Stimulated activated CD8-positive, alpha-beta memory T cell treated with anti-CD3 and anti-CD28 coated beads, Interleukin-15, amount 100 ng/mL, for 4 hours (primary cell): ENCODE data around the gene MAU2.
"Not testable (repeated sequence)": the region's sequence is repeated elsewhere in the genome, so short reads cannot be mapped to it uniquely, and the experiment has no call there.

Experiments
- DNase-seq, 2 donors: peaks; one replicate each; pipeline ENCODE4 v3.0.0-alpha.2; 2020; ENCODE audit warnings: low read depth in 2 of 2

Gene MAU2

GRCh38 chr19:19345970-19346369 lies 25.3 kb downstream of the MAU2 start:
- DNase-seq, result no peak

GRCh38 chr19:19347401-19348110 lies 26.9 kb downstream of the MAU2 start:
- no peak for DNase-seq

GRCh38 chr19:19348266-19348665 lies 27.6 kb downstream of the MAU2 start:
- no peak for DNase-seq

GRCh38 chr19:19349365-19349764 lies 28.7 kb downstream of the MAU2 start:
- DNase-seq, result no peak

- DNase-seq, result not testable (repeated sequence)
Measured at GRCh38 chr19:19350756-19351155, 30.1 kb downstream of the MAU2 start.

GRCh38 chr19:19352823-19353222 lies 32.2 kb downstream of the MAU2 start:
- DNase-seq, result no peak

- no peak for DNase-seq
Measured at GRCh38 chr19:19354007-19354406, 33.4 kb downstream of the MAU2 start.

- no peak for DNase-seq
Measured at GRCh38 chr19:19354932-19355331, 34.3 kb downstream of the MAU2 start.

- no peak for DNase-seq
Measured at GRCh38 chr19:19355606-19356139, 35.0 kb downstream of the MAU2 start.

GRCh38 chr19:19356500-19356899 lies 35.9 kb downstream of the MAU2 start:
- DNase-seq, result no peak

GRCh38 chr19:19356901-19357566 lies 36.4 kb downstream of the MAU2 start:
- no peak for DNase-seq

- peak; percentile 19 to 37 for DNase-seq
Measured at GRCh38 chr19:19361075-19361594, 40.5 kb downstream of the MAU2 start.

GRCh38 chr19:19362075-19362474 lies 41.4 kb downstream of the MAU2 start:
- DNase-seq, result no peak

- DNase-seq, result peak; percentile 36 to 49
Measured at GRCh38 chr19:19366434-19367396, 46.1 kb downstream of the MAU2 start.

- no peak for DNase-seq
Measured at GRCh38 chr19:19368087-19368486, 47.5 kb downstream of the MAU2 start.

- no peak for DNase-seq
Measured at GRCh38 chr19:19371059-19371458, 50.4 kb downstream of the MAU2 start.

GRCh38 chr19:19372656-19373416 lies 52.2 kb downstream of the MAU2 start:
- DNase-seq, result no peak

- DNase-seq, result no peak
Measured at GRCh38 chr19:19379527-19379926, 58.9 kb downstream of the MAU2 start.

GRCh38 chr19:19380316-19380715 lies 59.7 kb downstream of the MAU2 start:
- DNase-seq, result not testable (repeated sequence)

GRCh38 chr19:19381007-19381926 lies 60.6 kb downstream of the MAU2 start:
- no peak for DNase-seq
